ENCODE results near the gene MYF6.

The MYF6 gene

DNA sequence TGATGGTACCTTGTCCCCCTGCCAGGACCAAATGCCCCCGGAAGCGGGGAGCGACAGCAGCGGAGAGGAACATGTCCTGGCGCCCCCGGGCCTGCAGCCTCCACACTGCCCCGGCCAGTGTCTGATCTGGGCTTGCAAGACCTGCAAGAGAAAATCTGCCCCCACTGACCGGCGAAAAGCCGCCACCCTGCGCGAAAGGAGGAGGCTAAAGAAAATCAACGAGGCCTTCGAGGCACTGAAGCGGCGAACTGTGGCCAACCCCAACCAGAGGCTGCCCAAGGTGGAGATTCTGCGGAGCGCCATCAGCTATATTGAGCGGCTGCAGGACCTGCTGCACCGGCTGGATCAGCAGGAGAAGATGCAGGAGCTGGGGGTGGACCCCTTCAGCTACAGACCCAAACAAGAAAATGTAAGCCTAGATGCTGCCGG is 410 bp downstream of the MYF6 start:
- DNase-seq (ENCODE audit: low spot score) = no peak

DNA sequence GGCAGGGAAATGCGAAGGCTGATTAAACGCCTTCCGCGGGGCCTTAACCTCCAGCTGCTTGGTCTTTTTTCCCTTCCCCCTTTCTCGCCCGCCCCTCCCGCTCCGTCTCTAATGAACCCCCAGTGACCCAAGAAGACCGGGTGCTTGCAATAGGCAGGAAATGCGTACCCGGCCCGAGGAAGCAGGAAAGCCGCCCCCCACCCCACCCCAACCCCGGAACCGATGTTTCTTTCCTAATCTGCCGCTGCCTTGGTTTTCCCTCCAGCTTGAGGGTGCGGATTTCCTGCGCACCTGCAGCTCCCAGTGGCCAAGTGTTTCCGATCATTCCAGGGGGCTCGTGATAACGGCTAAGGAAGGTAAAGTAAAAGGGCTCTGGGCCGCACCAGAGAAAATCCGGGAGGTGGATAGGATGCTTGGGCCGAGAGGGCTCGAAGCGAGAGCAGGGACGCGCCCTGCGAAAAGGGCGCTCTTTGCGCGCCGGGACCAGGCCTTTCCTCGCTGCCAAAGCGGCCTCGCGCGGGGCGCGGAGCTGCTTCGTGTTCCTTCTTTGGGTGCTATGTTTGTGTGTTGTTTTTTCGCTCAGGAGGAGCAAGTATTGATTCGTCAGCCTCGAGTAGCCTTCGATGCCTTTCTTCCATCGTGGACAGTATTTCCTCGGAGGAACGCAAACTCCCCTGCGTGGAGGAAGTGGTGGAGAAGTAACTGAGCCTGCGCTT is 983 bp downstream of the MYF6 start:
- DNase-seq (ENCODE audit: low spot score) = no peak

DNA sequence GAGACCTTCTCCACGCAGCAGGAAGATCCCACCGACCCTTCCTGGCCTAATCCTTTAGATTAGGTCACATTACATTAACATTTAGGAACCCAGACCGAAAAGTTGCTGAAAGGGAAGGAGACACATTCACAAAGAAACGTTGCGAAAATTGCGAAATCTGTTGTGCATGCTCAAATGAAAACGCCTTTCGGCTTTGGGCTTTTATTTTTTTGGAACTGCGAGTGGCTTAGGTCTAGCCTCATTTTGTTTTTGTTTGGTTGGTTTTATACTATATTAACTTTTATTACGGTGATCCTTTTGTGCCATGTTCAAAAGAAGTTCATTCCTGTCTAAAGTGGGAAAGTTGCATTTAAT is 1.5 kb downstream of the MYF6 start:
- DNase-seq (ENCODE audit: low spot score) = no peak

DNA sequence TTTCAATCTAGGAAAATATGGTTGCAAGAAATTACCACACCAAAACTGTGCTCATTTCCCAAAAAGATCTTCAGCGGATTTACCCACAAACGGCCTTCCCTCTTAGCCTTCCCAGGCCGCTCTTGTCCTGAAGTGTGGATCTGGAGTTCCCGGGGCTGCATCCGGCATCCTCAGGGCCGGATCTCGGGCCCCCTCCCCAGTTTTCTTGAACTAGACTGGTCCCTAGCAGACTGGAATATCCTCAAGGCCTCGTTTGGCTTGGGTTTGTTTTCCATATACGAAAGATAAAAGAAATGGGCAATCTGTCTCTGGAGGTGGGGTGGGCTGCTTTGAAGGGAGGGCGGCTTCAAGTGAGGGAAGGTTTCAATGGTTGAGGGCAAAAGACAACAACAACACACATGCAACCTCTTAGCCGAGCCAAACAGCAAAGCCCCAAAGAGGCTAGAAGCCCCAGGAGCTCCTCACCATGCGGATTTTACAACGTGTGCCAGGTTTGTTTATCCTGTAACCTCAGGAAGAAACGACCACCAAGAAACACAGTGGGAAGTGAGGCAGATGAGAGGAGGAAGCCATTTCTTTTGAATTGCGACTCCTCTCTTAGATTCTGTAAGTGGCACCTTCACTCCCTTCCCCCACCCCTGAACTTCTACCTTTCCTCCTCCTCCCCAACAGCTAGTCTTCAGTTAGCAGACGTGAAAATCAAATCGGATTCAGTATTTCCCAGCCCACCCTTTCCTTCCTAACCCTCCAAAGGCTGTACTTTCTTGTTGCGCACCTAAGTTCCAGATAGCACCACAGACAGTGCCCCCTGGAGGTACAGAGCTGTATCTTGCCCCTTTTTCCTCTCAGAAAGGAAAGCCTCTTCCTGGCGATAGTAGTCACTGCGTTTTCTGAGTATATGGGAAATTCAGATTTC is 2.6 kb downstream of the MYF6 start:
- no peak for DNase-seq (ENCODE audit: low spot score)

DNA sequence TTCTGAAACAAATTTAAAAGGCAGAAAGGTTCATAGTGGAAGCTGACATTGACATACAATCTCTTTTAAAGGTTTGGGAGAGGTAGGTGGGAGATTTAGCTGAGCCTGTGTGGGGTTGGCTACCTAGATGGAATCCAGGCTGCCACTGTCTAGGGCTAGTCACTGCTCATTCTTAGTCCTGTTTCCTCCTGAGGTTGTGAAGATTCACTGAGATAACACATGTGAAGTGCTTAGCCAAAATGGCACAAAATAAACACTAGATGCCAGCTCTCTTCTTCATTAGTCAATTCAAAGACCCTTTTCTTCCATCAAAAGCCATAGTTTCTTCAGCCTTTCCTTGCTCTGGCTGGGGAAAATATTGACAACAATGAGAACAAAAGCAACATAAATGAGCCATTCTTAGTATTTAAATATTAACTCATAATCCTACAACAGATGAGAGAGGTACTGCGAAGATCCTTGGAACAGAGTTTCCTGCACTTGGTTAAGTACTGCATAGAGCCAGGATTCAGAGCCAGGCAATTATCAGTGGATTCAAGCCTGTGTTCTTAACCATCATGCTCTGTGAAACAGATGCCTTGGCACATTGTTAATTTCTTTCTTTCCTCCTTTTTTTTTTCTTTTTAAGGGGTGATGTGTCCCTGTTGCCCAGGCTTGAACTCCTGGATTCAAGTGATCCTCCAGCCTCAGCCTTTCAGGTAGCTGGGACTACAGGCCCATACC is 3.5 kb downstream of the MYF6 start:
- DNase-seq (ENCODE audit: low spot score) = no peak

DNA sequence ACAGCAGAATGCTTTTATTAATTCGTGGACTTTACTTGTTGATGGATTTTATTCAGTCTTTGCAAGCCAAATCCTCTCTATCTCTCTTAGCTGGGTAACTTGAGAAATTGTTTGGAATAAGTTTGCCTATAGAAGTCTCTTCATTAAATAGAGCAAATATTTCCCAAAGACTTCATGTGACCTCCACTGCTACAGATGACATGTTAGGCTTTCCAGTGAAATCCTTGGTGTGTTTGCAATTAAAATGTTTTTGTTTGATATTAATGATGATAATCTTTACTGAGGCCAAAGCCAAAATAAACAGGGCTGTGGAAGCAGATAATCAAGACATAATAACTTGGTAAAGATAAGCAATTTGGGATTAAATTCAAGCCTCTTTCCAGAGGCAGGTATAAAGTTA is 4.4 kb downstream of the MYF6 start:
- DNase-seq (ENCODE audit: low spot score) = no peak

DNA sequence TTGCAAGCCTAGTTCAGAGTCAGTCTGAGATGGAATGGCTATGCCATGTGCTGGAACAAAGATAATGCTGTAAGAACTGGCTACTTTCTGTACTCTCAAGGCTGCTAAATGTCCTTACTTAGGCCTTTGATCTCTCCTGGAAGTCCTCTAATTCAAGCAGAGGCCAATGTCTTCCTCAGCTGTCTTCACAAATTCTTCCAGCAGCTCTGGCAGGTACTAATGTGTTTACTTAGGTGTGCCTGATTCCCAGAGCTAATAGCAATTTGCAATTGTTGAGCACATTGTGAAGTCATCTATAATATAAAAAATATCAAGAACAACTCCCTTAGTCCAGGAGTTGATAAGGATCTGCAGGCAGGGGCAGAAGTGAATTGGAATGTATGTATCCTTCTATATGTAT is 5.4 kb downstream of the MYF6 start:
- no peak for DNase-seq (ENCODE audit: low spot score)

DNA sequence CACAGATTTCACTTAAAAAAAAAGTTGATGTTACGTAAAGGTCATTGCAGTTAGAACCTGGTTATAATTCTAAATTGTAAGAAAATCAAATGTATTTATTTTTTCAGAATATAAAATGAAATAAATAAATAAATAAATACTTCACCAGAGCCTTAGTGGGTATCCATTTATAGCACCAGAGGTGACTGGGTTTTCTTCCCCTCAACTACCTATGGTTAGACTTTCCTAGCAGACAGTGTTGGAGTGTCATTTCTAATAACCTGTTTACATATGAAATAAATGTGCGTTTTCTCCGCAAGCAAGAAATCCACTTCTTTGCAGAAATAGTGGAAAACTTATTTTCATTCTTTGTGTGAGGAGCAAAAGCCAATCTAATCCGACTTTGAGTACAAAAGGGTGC is 6.0 kb downstream of the MYF6 start:
- no peak for DNase-seq (ENCODE audit: low spot score)

DNA sequence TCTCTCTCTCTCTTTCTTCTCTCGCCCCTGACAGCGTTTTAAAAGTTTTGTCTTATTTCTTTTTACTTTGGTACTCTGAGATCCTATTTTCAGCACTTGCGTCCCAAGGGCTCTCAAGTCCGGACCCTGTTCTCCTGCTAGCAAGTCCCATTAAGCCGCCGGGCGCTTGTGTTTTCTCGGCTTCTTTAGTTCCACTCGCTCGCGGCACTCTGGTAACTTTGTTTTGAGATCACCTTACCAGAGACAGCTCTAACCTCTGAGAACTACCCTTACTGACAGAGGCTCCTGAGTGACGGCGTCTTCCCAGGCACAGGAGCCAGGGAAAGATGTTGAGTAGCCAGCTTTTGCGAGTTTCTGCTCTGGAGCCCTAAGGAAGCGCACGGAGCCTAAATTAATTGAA is 6.6 kb downstream of the MYF6 start:
- DNase-seq (ENCODE audit: low spot score) = no peak

DNA sequence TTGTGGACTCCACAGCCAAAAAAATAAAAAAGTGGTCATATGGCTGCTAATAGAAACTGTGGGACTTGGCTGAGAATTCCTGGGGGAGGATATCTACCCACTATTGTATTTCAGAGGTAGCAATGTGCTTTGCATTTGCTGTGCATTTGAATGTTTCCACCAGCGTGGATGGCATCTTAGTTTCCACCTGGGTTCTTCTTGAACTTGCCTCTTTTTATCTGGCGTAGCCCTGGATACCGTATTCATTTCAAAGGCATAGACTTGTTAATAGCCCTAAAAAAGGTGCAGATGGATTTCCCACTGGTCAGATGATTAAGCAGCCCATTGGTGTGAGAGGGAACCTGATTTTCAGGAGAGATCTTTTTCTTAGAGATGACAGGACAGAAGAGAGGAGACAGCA is 7.4 kb downstream of the MYF6 start:
- DNase-seq (ENCODE audit: low spot score) = no peak

DNA sequence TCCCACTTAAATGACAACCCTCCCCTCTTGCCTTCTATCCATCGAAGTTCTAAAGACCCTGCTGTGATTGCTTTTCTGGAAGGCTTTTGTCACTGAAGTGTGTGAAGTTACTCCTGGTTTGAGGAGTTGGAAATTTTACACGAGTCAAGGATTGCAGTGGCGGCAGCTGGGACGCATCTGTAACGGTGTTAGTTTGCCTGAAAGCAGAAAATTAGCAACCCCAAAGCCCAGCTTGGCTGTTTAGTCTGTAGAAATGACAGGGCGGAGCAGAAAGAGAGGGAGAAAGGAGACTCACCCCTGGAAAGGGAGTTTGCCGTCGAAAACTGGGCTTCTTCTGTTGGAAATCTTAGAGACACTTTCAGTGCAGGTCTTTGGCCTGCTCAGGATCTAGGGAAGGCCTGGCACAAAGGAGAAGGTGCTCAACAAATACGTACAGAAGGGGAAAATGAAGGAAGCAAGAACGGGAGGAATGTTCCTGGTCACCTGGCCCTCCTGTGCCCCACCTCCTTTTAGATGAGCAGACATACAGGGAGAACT is 8.3 kb downstream of the MYF6 start:
- DNase-seq (ENCODE audit: low spot score) = no peak

DNA sequence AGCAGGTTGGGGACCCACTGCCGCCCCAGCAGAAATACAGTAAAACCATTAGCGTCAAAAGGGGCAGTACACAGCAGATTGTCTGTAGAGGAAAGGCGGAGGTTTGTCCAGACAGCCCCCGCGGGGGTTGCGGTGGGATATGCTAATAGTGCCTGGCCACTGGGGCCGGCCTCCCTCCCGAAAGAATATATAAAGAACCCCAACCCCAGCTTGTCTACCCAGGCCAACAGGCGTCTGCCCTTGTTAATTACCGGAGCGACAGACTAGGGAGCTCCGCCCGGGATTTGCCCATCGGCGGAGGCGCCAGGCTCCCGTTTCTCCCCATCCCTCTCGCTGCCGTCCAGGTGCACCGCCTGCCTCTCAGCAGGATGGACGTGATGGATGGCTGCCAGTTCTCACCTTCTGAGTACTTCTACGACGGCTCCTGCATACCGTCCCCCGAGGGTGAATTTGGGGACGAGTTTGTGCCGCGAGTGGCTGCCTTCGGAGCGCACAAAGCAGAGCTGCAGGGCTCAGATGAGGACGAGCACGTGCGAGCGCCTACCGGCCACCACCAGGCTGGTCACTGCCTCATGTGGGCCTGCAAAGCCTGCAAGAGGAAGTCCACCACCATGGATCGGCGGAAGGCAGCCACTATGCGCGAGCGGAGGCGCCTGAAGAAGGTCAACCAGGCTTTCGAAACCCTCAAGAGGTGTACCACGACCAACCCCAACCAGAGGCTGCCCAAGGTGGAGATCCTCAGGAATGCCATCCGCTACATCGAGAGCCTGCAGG is 9.4 kb downstream of the MYF6 start, which contains the start of gene MYF5:
TSS of gene MYF5 (plus strand) at position 217 of the 774 bp plus-strand sequence. CDS start at position 369, 152 bp downstream.
- DNase-seq (ENCODE audit: low spot score) = no peak

DNA sequence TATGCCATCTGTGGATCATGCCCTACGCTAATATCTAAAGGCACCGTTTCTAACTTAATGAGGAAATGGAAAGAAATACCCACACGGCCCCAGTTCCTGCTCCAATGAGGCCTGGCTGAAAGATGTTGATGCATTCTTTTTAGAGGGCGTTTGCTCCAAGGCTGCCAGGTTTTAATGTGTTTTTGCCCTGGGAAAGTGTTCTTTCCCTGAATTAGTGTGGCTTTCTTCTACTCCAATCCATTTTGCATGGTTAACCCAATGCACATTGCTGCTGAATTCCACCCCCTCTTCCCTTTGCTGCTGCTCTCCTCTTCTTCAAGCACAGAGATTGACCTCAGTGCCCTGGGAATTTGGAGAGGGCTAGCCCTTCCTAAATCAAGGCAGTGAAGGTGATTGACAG is 10.4 kb downstream of the MYF6 start:
- no peak for DNase-seq (ENCODE audit: low spot score)

DNA sequence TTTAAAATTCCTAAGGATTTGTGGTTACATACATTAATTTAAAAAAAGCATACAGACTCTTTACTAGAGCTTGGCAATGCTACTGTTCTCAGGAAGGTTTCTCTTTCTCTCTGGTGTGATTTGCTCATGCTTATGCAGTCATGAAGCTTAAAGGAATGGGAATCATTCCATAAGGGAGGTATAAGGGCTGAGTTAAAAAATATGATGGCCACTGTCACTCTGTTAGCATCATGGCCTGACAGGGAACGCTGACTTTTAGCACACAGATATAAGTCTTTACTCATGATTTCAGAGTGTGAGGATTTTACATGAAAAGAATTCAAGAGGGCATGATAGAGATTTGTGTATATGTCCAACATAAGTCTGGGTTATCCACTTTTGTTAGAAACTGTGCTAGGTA is 13.1 kb downstream of the MYF6 start:
- DNase-seq (ENCODE audit: low spot score) = no peak

DNA sequence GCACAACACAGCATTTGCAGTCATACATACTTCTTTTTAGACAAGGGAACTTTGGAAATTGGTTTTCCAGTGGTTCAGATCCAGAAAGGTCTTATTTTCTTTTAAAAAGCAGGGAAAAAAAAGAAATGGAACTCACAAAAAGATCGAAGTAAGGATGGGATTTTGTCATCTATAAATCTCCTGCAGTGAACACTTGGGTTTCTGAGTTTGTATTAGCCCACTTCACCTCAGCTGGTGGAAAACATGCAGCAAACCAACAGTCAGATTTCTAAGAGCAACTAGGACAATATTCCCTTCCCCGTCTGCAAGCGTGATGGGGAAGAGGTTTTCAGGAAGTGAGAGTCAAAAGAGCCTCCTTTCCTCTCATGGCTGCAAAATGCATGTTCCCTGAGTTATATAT is 13.9 kb downstream of the MYF6 start:
- no peak for DNase-seq (ENCODE audit: low spot score)

DNA sequence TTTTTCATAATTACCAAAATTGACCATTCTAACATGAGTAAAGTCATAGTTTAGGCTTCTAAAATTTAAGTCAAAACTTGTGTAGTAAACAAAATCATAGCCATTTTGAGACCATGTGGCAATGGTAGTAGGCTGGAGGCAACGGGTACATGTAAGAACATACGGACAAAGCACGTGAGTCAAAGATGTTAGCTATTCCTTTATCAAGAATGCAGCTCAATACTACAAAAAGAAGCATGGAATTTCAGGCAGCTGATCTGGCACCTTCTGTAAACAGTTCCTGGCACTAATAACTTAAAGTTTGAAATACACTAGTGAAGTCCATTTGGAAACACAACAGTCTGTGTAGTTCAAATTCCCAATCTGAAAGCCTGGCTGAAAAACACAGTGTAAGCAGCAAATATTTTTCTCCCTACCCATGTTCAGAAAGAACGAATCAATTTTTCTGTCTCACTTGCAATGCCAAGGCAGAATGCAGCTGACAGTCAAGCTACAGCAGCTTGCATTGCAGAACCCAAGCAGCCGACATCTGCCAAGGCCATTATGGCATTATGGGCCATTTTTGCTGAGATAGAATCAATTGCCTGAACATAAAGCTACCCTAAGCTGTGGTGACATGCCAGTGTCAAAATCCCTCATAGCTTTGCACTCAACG is 38.5 kb downstream of the MYF6 start:
- no peak for DNase-seq (ENCODE audit: low spot score)

DNA sequence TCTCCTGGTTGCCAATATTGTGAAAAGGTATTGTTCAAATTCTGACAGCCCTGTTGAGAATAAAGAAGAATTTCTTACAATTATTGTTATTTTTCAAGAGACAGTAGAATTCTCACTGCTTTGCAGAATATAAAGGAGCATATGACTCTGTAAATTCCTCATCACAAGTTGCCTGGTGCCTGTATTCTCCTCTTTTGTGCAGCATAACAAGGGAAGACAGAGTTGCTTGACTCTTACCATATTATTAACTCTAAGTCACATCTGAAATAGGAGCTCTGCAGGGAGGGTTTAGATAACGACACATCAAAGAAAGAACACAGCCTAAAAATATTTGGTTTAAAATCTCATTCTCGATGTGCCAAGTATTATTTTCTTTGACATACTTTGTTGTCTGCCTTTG is 40.4 kb downstream of the MYF6 start:
- no peak for DNase-seq (ENCODE audit: low spot score)

DNA sequence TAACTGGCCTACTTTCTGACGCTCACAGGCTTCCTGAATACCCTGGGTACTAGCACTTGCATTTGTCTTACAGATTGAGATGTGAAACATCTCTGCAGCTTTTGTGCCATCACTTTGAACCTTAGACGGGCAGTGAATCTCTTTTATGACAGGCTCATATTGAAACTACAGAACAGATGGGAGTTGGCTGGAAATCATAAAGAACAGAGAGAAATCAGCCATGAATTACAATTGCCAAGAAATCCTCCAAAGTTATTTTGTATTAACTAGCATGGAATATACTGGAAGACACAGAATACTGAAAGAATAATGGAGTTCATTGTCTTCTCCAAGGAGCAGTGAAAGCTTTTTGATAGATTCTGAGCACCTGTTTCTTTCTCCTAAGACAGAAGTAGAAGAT is 42.0 kb downstream of the MYF6 start:
- DNase-seq (ENCODE audit: low spot score) = no peak

DNA sequence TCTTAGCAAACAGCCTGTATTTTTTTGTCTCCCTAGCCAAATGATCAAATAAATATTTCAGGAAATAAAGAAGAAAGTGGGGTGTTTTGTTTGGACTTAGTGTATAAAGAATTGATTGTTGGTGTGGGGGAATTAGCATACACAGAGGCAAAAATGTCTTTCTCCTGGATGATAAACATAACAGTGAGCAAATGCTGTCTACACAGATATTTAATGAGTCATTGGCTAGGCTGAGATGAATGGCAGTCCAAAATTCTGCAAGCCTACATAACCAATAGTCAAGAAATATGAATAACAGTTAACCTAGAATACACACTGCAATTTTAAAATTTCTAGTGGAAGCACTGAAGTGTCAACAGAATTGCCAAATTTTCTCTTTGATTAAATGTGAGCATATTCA is 45.0 kb downstream of the MYF6 start:
- no peak for DNase-seq (ENCODE audit: low spot score)

DNA sequence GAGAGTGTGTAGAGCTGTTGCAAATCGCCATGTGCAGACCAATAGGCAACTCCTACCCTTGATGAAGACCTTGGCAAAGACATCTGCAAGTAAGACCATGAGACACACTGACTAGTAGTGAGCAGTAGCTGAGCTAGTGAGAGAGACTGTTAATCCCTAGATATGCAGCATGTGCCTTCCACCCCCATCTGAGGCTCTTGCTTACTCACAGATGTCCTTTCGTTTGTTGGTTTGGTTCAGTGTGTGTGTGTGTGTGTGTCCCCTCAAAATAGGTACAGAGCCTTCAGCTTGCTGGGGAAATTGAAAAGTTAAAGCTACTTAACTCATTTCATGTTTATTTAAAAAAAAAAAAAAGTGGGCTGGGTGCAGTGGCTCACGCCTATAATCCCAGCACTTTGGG is 46.8 kb downstream of the MYF6 start:
- DNase-seq (ENCODE audit: low spot score) = no peak

DNA sequence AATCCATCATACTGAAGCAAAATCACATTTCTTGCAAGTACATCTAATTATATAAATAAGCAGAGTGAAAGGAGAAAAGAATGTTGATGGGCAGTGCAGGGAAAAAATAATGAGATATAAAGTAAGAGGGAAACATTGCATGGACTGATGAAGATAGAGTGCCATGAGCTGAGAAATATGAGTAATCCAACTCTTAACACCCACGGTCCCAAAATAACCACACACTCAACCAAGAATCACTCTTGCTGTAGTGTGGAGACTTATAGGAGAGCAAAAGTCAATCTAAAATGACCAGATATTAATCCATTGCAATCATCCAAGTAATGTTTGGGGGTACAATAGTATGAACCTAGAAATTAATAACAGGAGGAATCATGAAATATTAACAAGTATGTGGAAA is 49.4 kb downstream of the MYF6 start:
- DNase-seq (ENCODE audit: low spot score) = no peak
